NK-92 (cell line): ENCODE measurements around the gene DNAH2.

Source experiments
- DNase-seq: peaks from one replicate; lab custom pipeline; 2025; ENCODE audit not compliant: unreplicated experiment; lab: John Stamatoyannopoulos, UW

DNAH2 gene

GRCh38 chr17:7817643-7817964 lies 100.1 kb downstream of the DNAH2 start:
- DNase-seq: no peak

- DNase-seq: no peak
Measured at GRCh38 chr17:7818026-7818425, 100.5 kb downstream of the DNAH2 start.

- no peak for DNase-seq
Measured at GRCh38 chr17:7818746-7819645, 101.5 kb downstream of the DNAH2 start.

GRCh38 chr17:7820231-7820630 lies 102.7 kb downstream of the DNAH2 start:
- no peak for DNase-seq

- no peak for DNase-seq
Measured at GRCh38 chr17:7822126-7822525, 104.6 kb downstream of the DNAH2 start.

GRCh38 chr17:7823581-7824001 lies 106.0 kb downstream of the DNAH2 start:
- DNase-seq: no peak

- DNase-seq: no peak
Measured at GRCh38 chr17:7824021-7824924, 106.7 kb downstream of the DNAH2 start.

GRCh38 chr17:7825206-7825990 lies 107.9 kb downstream of the DNAH2 start:
- no peak for DNase-seq

GRCh38 chr17:7830616-7831015 lies 113.1 kb downstream of the DNAH2 start:
- no peak for DNase-seq

- no peak for DNase-seq
Measured at GRCh38 chr17:7831233-7831632, 113.7 kb downstream of the DNAH2 start.

GRCh38 chr17:7832431-7832830 lies 114.9 kb downstream of the DNAH2 start:
- DNase-seq: no peak

- DNase-seq: no peak
Measured at GRCh38 chr17:7833011-7833794, 115.7 kb downstream of the DNAH2 start.

GRCh38 chr17:7833795-7834541 lies 116.4 kb downstream of the DNAH2 start, which contains the start of gene KDM6B:
KDM6B (plus strand) TSS chr17:7834217; CDS start chr17:7845555, 11,338 bp downstream.
- DNase-seq: peak; percentile 23

GRCh38 chr17:7834542-7834956 lies 117.0 kb downstream of the DNAH2 start:
- no peak for DNase-seq

- DNase-seq: peak; percentile 61
Measured at GRCh38 chr17:7834957-7835813, 117.6 kb downstream of the DNAH2 start.

GRCh38 chr17:7835814-7836595 lies 118.5 kb downstream of the DNAH2 start:
- DNase-seq: no peak

GRCh38 chr17:7836596-7837407 lies 119.3 kb downstream of the DNAH2 start:
- DNase-seq: no peak
